Smooth muscle cell of the brain vasculature (primary cell): ENCODE measurements around the gene CMSS1.

Experiments used
- DNase-seq: peaks from one replicate; pipeline ENCODE4 v3.0.0-alpha.2; 2012; ENCODE audit warnings: low read depth, low spot score

The CMSS1 gene

GRCh38 chr3:99933971-99934750, 116.5 kb downstream of the CMSS1 start:
- no peak for DNase-seq

- DNase-seq, result no peak
These were observed 117.5 kb downstream of the CMSS1 start for GRCh38 chr3:99934975-99935797.

- DNase-seq, result no peak
These were observed 120.7 kb downstream of the CMSS1 start for GRCh38 chr3:99938270-99938911.

- DNase-seq, result no peak
These were observed 122.2 kb downstream of the CMSS1 start for GRCh38 chr3:99939876-99940275.

GRCh38 chr3:99940350-99940749, 122.7 kb downstream of the CMSS1 start:
- DNase-seq, result no peak

- no peak for DNase-seq
These were observed 123.5 kb downstream of the CMSS1 start for GRCh38 chr3:99941211-99941610.

- DNase-seq, result no peak
These were observed 126.5 kb downstream of the CMSS1 start for GRCh38 chr3:99943931-99944761.

GRCh38 chr3:99945328-99945995, 127.8 kb downstream of the CMSS1 start:
- DNase-seq, result no peak

GRCh38 chr3:99947356-99947755, 129.7 kb downstream of the CMSS1 start:
- no peak for DNase-seq

- no peak for DNase-seq
These were observed 130.9 kb downstream of the CMSS1 start for GRCh38 chr3:99948467-99949089.

- DNase-seq, result no peak
These were observed 132.5 kb downstream of the CMSS1 start for GRCh38 chr3:99949956-99950670.

- no peak for DNase-seq
These were observed 133.3 kb downstream of the CMSS1 start for GRCh38 chr3:99950921-99951320.

- DNase-seq, result no peak
These were observed 134.0 kb downstream of the CMSS1 start for GRCh38 chr3:99951701-99952100.

GRCh38 chr3:99952306-99952705, 134.6 kb downstream of the CMSS1 start:
- no peak for DNase-seq

GRCh38 chr3:99953596-99953995, 135.9 kb downstream of the CMSS1 start:
- DNase-seq, result no peak

- no peak for DNase-seq
These were observed 137.4 kb downstream of the CMSS1 start for GRCh38 chr3:99954914-99955644.

- no peak for DNase-seq
These were observed 138.3 kb downstream of the CMSS1 start for GRCh38 chr3:99955773-99956562.

GRCh38 chr3:99957151-99957796, 139.6 kb downstream of the CMSS1 start:
- no peak for DNase-seq
